ENCODE data around the gene SLC16A10. TPM values are rescaled to one million over a fixed set of nuclear protein-coding genes. Genes with fewer than 3 reads are reported as not detected.

SLC16A10 gene
- total RNA-seq, 1 experiment from 2014 or later: 2.9 TPM

- no peak overlapping the region for H3K27ac ChIP-seq (ENCODE audit: low read length)
- no peaks in the 10 kb centered on the region for H3K36me3 ChIP-seq (ENCODE audit: low read depth, low read length)
- H3K79me2 ChIP-seq (ENCODE audit: low read length): no peaks in the 10 kb centered on the region
- H3F3A ChIP-seq (ENCODE audit: low read length, unreplicated experiment): no peaks in the 10 kb centered on the region
- TF ChIP-seq EZH2phosphoT487 (IDR thresholded peaks at IDR 0.05; ENCODE audit: borderline replicate concordance, low read length) (no peak), EZH2 (IDR thresholded peaks at IDR 0.05; ENCODE audit: low read length, unreplicated experiment) (no peak), CTCF (conservative IDR thresholded peaks at IDR 0.05; ENCODE audit: low read depth, low read length) (no peak)
- no peak for DNase-seq
- ATAC-seq: no peak
- ChIA-PET POLR2A (ENCODE audit: unreplicated experiment) (no interaction called here), CTCF (no interaction called here)
- H2AFZ ChIP-seq (ENCODE audit: low read length): no peak overlapping the region
- H3K9ac ChIP-seq (ENCODE audit: low read length): no peak overlapping the region
- H3K4me2 ChIP-seq (ENCODE audit: low read length): no peak overlapping the region
- H3K4me1 ChIP-seq (ENCODE audit: insufficient read depth, low read length): no peaks in the 10 kb centered on the region
- no peaks in the 10 kb centered on the region for H4K20me1 ChIP-seq (ENCODE audit: low read length)
- no TSS peak for BruUV-seq (replicated peaks)
- no peaks in the 10 kb centered on the region for H3K27me3 ChIP-seq (ENCODE audit: low read length)
- intact Hi-C loops (cut with micrococcal nuclease): no loop called here
- no peak overlapping the region for H3K4me3 ChIP-seq (ENCODE audit: low read length)
- no peaks in the 10 kb centered on the region for H3K9me2 ChIP-seq (replicated peaks; ENCODE audit: low read length)
- H3K9me3 ChIP-seq (ENCODE audit: low read length): no peaks in the 10 kb centered on the region
Observed at GRCh38 chr6:111098597-111098996, 11.3 kb downstream of the SLC16A10 start.

GRCh38 chr6:111101987-111102386 is 14.7 kb downstream of the SLC16A10 start:
- Histone ChIP-seq H3K36me3 (ENCODE audit: low read depth, low read length) (no peaks in the 10 kb centered on the region), H4K20me1 (ENCODE audit: low read length) (no peaks in the 10 kb centered on the region), H3K9me3 (ENCODE audit: low read length) (no peaks in the 10 kb centered on the region), H3K9ac (ENCODE audit: low read length) (no peak overlapping the region), H3K79me2 (ENCODE audit: low read length) (no peaks in the 10 kb centered on the region), H3K4me2 (ENCODE audit: low read length) (no peak overlapping the region), H3F3A (ENCODE audit: low read length, unreplicated experiment) (no peaks in the 10 kb centered on the region), H3K9me2 (replicated peaks; ENCODE audit: low read length) (no peaks in the 10 kb centered on the region), H3K4me1 (ENCODE audit: insufficient read depth, low read length) (peaks cover 7% of the 10 kb centered on the region), H3K27me3 (ENCODE audit: low read length) (no peaks in the 10 kb centered on the region), H3K4me3 (ENCODE audit: low read length) (no peak overlapping the region), H3K27ac (ENCODE audit: low read length) (no peak overlapping the region), H2AFZ (ENCODE audit: low read length) (no peak overlapping the region)
- POLR2A ChIA-PET (ENCODE audit: unreplicated experiment): no interaction called here
- TF ChIP-seq EZH2 (IDR thresholded peaks at IDR 0.05; ENCODE audit: low read length, unreplicated experiment): no peak
- TF ChIP-seq CTCF (conservative IDR thresholded peaks at IDR 0.05; ENCODE audit: low read depth, low read length): no peak
- TF ChIP-seq EZH2phosphoT487 (IDR thresholded peaks at IDR 0.05; ENCODE audit: borderline replicate concordance, low read length): no peak
- intact Hi-C loops (cut with micrococcal nuclease): no loop called here
- CTCF ChIA-PET: no interaction called here
- no peak for DNase-seq
- no TSS peak for BruUV-seq (replicated peaks)
- ATAC-seq: no peak

- ATAC-seq (peak; percentile 61), DNase-seq (peak; percentile 64)
- Histone ChIP-seq H2AFZ (ENCODE audit: low read length) (no peak overlapping the region), H3K79me2 (ENCODE audit: low read length) (no peaks in the 10 kb centered on the region), H3K9me3 (ENCODE audit: low read length) (no peaks in the 10 kb centered on the region), H3K4me2 (ENCODE audit: low read length) (no peak overlapping the region), H3K36me3 (ENCODE audit: low read depth, low read length) (no peaks in the 10 kb centered on the region), H3K4me3 (ENCODE audit: low read length) (no peak overlapping the region), H3K9ac (ENCODE audit: low read length) (no peak overlapping the region), H3K4me1 (ENCODE audit: insufficient read depth, low read length) (peaks cover 7% of the 10 kb centered on the region), H3K27ac (ENCODE audit: low read length) (no peak overlapping the region), H3F3A (ENCODE audit: low read length, unreplicated experiment) (no peaks in the 10 kb centered on the region), H4K20me1 (ENCODE audit: low read length) (no peaks in the 10 kb centered on the region), H3K9me2 (replicated peaks; ENCODE audit: low read length) (no peaks in the 10 kb centered on the region), H3K27me3 (ENCODE audit: low read length) (no peaks in the 10 kb centered on the region)
- intact Hi-C loops (cut with micrococcal nuclease): no loop called here
- BruUV-seq (replicated peaks): no TSS peak
- POLR2A ChIA-PET (ENCODE audit: unreplicated experiment): no interaction called here
- no peak for TF ChIP-seq EZH2 (IDR thresholded peaks at IDR 0.05; ENCODE audit: low read length, unreplicated experiment)
- no peak for TF ChIP-seq EZH2phosphoT487 (IDR thresholded peaks at IDR 0.05; ENCODE audit: borderline replicate concordance, low read length)
- no peak for TF ChIP-seq CTCF (conservative IDR thresholded peaks at IDR 0.05; ENCODE audit: low read depth, low read length)
- CTCF ChIA-PET: interaction anchor here (0.6 kb wide), 1 partner anchor 16 kb away, joined by 3 read pairs; no protein-coding TSS in a partner anchor
Observed at GRCh38 chr6:111105578-111105977, 18.3 kb downstream of the SLC16A10 start.

Measured in PC-3 (cell line).